ENCODE results near the gene HES3.

HES3 gene

DNA sequence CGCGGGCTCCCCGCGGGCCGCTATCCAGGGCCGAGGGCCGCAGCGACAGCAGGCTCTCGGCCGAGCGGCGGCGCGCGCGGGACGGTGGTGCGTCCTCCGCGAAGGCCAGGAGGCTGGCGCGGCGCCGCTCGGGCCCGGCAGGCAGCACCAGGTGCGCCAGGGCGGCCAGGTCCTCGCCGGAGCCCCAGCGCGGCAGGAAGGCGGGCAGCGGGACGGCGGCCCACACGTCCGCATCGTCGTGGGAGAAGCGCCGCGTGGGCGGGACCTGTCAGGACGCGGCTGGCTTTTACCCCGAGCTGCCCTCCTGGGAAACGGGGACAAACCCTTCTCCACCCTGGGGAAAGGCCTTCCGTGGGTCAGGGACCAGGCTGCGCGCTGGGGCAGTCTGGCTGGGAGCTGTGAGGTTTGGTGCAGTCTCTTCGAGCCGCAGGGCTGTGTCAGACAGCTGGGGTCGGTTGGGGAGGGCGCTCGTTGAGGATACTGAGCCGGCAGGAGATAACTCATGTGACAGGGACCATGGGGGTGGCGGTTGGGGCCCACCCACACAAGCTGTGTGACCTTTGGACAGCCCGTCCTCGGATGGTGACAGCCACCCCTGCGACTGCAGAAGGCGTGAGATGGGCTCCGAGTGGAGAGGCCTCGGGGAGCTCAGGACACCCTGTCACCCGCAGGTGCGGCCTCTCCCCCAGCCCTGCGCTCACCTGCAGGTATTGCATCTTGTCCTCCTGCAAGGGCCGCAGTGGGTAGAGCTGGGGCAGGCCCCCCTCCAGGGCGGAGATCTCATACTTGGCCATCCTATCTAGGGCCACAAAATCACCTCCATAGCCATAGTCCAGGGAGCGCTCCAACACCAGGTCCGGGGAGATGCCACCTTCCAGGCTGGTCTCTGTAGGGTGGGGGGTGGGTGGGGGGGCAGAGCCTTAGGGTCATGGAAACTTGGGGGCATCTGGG is 6.0 kb downstream of the HES3 start:
- H3K27ac ChIP-seq: no peak overlapping the region
- TF ChIP-seq, protein P1, sequence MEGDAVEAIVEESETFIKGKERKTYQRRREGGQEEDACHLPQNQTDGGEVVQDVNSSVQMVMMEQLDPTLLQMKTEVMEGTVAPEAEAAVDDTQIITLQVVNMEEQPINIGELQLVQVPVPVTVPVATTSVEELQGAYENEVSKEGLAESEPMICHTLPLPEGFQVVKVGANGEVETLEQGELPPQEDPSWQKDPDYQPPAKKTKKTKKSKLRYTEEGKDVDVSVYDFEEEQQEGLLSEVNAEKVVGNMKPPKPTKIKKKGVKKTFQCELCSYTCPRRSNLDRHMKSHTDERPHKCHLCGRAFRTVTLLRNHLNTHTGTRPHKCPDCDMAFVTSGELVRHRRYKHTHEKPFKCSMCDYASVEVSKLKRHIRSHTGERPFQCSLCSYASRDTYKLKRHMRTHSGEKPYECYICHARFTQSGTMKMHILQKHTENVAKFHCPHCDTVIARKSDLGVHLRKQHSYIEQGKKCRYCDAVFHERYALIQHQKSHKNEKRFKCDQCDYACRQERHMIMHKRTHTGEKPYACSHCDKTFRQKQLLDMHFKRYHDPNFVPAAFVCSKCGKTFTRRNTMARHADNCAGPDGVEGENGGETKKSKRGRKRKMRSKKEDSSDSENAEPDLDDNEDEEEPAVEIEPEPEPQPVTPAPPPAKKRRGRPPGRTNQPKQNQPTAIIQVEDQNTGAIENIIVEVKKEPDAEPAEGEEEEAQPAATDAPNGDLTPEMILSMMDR (conservative IDR thresholded peaks at IDR 0.05): no peak
- no peak for TF ChIP-seq ZFX (IDR thresholded peaks at IDR 0.05)

DNA sequence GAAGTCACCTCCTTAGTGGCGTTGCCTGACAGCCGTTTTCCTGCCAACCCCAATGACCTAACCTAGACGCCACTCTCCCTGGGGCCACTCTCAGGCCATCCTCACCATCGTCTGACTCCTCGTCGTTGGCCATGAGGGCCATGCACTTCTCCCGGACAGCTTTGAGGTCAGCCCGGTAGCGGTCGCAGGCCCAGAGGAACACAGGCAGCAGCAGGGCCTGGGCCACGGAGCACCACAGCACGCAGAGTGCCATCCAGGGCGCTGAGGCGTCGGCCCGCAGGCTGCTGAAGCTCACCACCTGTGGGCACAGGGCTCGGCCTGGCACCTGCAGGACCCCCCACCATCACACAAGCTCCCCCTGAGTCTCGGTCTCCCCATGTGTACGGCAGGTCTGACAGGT is 7.3 kb downstream of the HES3 start:
- TF ChIP-seq ZFX (IDR thresholded peaks at IDR 0.05): no peak
- TF ChIP-seq, protein P1 (conservative IDR thresholded peaks at IDR 0.05): no peak
- no peak overlapping the region for H3K27ac ChIP-seq

DNA sequence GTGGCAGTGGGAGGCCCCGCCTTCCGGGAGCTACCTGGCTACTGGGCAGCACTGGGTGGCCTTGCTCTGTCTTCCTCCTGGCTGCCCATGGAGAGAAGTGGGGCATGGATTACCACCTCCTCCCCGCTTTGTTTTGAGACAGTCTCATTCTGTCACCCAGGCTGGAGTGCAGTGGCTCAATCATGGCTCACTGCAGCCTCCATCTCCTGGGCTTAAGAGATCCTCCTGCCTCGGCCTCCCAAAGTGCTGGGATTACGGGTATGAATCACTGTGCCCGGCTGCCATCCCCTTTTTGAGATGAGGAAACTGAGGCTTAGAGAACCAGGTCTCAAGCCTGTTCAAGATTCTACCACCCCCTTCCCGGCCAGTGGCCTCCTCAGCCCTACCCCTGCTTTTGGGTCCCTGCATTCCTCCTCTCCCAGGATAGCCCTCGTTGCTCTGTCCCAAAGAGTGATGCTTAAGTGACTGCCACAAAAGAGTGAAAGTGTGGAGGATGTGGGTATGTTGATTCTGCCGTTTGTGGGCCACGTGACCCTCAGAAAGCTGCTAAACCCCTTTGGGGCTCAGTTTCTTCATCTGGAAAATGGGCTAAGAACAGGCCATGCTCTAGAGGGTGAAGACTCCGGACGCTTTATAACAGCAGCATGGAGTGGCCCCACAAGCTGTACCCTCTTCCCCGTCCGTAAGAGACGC is 7.8 kb downstream of the HES3 start:
- no peak overlapping the region for H3K27ac ChIP-seq
- TF ChIP-seq, protein P1 (conservative IDR thresholded peaks at IDR 0.05): no peak
- no peak for TF ChIP-seq ZFX (IDR thresholded peaks at IDR 0.05)

DNA sequence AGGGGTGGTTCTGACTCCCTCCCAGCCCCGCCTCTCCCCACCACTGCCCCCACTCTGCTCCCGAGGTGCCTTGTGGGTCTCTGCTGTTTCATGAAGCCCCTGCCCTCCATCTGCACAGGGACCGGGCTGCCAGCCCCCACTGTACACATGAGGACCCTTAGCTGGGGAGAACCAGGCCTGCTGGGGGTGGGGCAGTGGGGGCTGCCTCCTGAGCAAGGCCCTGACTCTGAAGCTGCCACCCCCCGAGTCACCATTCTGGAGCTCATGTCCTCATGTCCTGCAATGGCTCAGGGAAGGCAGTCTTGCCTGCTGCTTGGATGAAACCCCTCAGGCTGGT is 8.4 kb downstream of the HES3 start:
- no peak overlapping the region for H3K27ac ChIP-seq
- no peak for TF ChIP-seq ZFX (IDR thresholded peaks at IDR 0.05)
- TF ChIP-seq, protein P1 (conservative IDR thresholded peaks at IDR 0.05): no peak

DNA sequence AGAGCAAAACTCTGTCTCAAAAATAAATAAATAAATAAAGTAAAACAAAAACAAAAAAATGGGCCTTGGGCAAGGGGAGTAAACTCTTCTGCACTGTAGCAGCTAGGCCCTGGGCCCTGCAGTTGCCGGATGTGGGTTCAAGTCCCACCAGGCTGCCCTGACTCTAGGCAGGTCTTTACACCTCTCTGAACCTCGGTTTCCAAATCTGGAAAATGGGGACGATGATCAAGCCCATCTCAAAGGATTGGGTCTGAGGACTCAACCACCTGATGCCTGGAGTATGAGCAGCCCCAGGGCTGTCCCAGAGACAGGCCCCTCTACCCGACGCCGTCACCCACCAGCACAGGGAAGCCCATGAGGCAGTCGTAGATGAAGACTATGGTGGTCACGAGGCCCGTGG is 9.4 kb downstream of the HES3 start:
- TF ChIP-seq, protein P1 (conservative IDR thresholded peaks at IDR 0.05): no peak
- TF ChIP-seq ZFX (IDR thresholded peaks at IDR 0.05): no peak
- H3K27ac ChIP-seq: no peak overlapping the region

DNA sequence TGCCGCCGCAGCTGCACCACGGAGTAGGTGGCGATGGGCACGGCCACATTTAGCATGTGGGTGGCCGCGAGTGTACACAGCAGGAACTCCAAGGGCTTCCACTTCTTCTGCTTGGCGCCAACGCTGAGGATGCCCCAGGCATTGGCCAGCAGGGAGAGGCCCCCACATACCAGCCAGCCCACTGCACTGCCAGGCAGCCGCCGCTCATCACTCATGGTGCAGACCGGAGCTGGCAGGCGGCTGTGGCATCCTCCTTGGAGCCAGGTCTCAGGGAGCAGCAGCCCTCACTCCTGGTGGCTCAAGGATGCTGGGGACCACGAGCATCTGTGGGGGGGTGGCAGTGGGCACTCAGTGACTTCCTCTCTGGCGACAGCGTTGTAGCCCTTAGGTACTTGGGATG is 10.7 kb downstream of the HES3 start:
- H3K27ac ChIP-seq: no peak overlapping the region
- TF ChIP-seq, protein P1 (conservative IDR thresholded peaks at IDR 0.05): no peak
- no peak for TF ChIP-seq ZFX (IDR thresholded peaks at IDR 0.05)

DNA sequence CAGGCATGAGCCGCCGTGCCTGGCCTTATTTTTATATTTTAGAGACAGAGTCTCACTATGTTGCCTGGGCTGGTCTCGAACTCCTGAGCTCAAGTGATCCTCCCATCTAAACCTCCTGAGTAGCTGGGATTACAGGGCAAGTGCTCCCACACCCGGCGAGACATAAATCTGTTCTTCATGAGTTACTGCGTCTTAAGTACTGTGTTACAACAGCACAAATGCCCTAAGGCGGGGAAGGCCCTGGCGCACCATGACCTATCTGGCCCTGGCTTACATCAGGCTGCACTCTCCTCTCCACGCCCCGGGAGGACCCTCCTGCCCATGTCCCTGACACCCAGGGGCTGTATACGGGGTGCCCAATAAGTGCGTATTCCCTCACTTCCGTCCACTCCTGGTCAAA is 12.7 kb downstream of the HES3 start:
- no peak overlapping the region for H3K27ac ChIP-seq
- TF ChIP-seq, protein P1 (conservative IDR thresholded peaks at IDR 0.05): no peak
- no peak for TF ChIP-seq ZFX (IDR thresholded peaks at IDR 0.05)

Data from C4-2B (cell line).